PFSK-1 (cell line): ENCODE measurements around the gene NPL.

Experiments
- FOXP2 ChIP-seq: optimal IDR thresholded peaks from 2 replicates; pipeline ENCODE3; 2011; ENCODE audit warnings: borderline replicate concordance, control low read depth, inconsistent platforms; ENCODE audit not compliant: insufficient read depth; ENCODE audit errors: extremely low read length, extremely low read depth
- POLR2AphosphoS5 ChIP-seq: IDR thresholded peaks from 2 replicates; pipeline ENCODE4 v1.6.1; 2012; ENCODE audit warnings: low read depth, mild to moderate bottlenecking, control low read depth, low read length, moderate library complexity
- REST ChIP-seq, 2 experiments: IDR thresholded peaks; 2 replicates each; pipeline versions ENCODE4 v1.6.1 to v1.8.0; 2011 to 2012; ENCODE audit warnings: low read depth in 2 of 2, low read length in 2 of 2, control low read depth in 1 of 2, inconsistent platforms in 1 of 2, mild to moderate bottlenecking in 1 of 2, moderate library complexity in 1 of 2; ENCODE audit not compliant: insufficient read depth in 1 of 2
- SIN3A ChIP-seq: IDR thresholded peaks from 2 replicates; pipeline ENCODE4 v1.6.1; 2012; ENCODE audit warnings: mild to moderate bottlenecking, low read length, moderate library complexity, borderline replicate concordance; ENCODE audit not compliant: insufficient read depth
- TAF1 ChIP-seq: IDR thresholded peaks from 2 replicates; pipeline ENCODE4 v1.6.1; 2012; ENCODE audit warnings: low read length, control low read depth, borderline replicate concordance; ENCODE audit not compliant: insufficient read depth

NPL gene

GRCh38 chr1:182783068-182783467 lies 6.5 kb upstream of the NPL start:
- TF ChIP-seq SIN3A (no peak), REST (IDR thresholded peaks at IDR 0.05; ENCODE audit: insufficient read depth in 1 of 2, low read depth in 2 of 2, low read length in 2 of 2) (no peak), POLR2AphosphoS5 (no peak), FOXP2 (no peak), TAF1 (no peak)

GRCh38 chr1:182784556-182785171 lies 4.9 kb upstream of the NPL start:
- no peak for TF ChIP-seq FOXP2
- no peak for TF ChIP-seq REST (IDR thresholded peaks at IDR 0.05; ENCODE audit: insufficient read depth in 1 of 2, low read depth in 2 of 2, low read length in 2 of 2)
- TF ChIP-seq TAF1 = no peak
- no peak for TF ChIP-seq SIN3A
- TF ChIP-seq POLR2AphosphoS5 = no peak

- no peak for TF ChIP-seq FOXP2
- no peak for TF ChIP-seq REST (IDR thresholded peaks at IDR 0.05; ENCODE audit: insufficient read depth in 1 of 2, low read depth in 2 of 2, low read length in 2 of 2)
- no peak for TF ChIP-seq POLR2AphosphoS5
- no peak for TF ChIP-seq TAF1
- TF ChIP-seq SIN3A = no peak
Measured at GRCh38 chr1:182785181-182785580, 4.4 kb upstream of the NPL start.

DNA sequence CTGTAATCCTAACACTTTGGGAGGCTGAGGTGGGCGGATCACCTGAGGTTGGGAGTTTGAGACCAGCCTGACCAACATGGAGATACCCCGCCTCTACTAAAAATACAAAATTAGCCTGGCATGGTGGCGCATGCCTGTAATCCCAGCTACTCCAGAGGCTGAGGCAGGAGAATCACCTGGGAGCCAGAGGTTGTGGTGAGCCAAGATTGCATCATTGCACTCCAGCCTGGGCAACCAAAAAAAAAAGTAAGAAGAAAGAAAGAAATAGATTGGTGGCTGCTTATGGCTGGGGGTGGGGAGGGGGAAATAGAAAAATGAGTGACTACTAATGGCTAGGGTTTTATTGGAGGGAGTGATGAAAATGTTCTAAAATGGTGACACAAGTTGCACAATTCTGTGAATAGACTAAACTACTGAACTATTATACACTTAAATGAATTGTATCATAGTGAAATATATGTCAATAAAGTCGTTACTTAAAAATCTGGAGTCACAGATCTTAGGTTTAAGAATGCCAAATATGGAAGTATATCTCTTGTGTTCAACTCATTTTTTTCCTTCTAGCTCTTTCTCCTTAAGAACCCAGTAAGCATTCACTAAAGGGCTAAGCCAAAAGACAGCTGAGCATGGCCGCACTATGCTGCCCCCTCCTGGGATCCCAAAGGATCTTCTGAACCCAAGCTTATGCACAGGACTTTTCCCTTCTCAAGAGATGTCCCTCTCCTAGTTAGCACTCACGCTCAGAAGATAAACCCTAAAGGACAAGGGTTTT lies 3.2 kb upstream of the NPL start:
- TF ChIP-seq REST (IDR thresholded peaks at IDR 0.05; ENCODE audit: insufficient read depth in 1 of 2, low read depth in 2 of 2, low read length in 2 of 2) (no peak), FOXP2 (no peak), TAF1 (no peak), SIN3A (no peak), POLR2AphosphoS5 (no peak)
